Superior temporal gyrus (tissue), 1 donor: Measurements from ENCODE around the gene DDRGK1.

Experiments
- DNase-seq: peaks from one replicate; pipeline ENCODE4 v3.0.0-alpha.2; 2016; ENCODE audit errors: extremely low spot score

The DDRGK1 gene

DNA sequence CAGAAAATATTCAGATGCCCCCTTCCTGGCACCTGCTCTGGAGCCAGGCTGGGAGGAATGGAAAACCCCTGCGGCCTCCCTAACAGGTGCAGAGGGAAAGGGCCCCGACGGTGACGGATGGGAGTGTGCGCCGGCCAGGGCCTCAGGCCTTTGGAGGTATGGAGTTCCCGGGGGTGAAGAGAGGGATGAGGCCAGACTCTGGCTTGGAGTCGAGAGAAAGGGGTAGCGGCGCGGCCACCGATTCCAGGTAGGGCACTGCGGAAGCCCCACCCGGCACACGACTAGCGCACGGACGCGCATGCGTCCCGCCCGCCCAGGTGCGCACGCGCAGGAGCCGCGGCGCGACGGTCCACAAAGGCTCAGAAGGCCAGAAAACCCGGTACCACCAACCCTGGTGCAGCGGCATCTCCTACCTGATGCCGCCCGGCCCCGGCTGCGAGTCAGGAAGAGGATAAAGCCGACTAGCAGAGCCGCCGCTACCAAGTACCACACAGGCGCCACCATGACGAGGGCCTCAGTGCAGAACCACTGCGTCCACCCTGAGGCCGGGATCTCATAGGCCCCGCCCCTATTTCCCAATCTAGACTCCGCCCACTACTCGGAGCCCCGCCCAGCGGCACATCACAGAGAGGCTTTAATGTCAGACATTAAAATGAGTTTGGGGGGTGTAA, at the start of gene DDRGK1:
TSS of gene DDRGK1 (minus strand) at position 559 of the 671 bp plus-strand sequence. CDS start at position 504, 55 bp downstream.
- peak; percentile 91 for DNase-seq

- DNase-seq = peak; percentile 18
Observed at GRCh38 chr20:3251806-3252205, 47.3 kb upstream of the DDRGK1 start.

DNA sequence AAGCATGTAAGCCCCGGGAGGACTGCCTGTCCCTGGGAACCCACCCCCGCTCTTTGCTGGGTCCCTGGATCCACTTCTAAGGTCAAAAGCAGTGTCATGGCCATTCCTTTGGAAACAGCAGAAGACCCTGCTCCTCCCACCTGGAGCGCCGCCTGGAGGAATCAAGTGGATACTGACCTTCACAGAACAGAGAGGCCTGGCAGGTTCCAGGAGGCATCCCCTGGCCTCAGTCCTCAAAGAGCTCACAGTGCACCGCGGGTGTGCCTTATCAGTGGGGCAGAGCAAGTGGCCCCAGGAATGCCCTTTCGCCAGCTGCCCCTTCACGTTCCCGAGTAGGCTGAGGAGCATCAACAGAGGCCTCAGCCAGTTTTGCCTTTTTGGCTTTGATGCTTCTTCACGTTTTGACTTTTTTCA, 45.6 kb upstream of the DDRGK1 start:
- DNase-seq = no peak

DNA sequence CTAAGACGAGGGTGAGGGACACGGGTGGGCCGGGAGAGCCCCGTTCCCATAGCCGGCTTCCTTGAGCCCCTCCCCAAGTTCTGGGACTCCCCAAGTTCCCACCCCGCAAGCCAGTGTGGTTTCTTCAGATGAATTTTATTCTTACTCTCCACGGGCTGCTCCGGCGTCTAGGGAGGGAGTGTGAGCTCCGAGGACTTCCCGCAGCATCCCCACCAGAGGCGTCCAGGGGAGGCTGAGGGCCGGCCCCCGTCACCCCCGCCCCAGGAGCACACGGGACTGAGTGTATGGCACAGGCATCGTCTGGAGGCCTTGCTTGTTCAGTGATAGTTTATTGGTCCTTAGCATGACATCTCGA, 44.5 kb upstream of the DDRGK1 start:
- no peak for DNase-seq

- DNase-seq = no peak
Observed at GRCh38 chr20:3248167-3248992, 43.9 kb upstream of the DDRGK1 start.

- no peak for DNase-seq
Observed at GRCh38 chr20:3247638-3248037, 43.2 kb upstream of the DDRGK1 start.

DNA sequence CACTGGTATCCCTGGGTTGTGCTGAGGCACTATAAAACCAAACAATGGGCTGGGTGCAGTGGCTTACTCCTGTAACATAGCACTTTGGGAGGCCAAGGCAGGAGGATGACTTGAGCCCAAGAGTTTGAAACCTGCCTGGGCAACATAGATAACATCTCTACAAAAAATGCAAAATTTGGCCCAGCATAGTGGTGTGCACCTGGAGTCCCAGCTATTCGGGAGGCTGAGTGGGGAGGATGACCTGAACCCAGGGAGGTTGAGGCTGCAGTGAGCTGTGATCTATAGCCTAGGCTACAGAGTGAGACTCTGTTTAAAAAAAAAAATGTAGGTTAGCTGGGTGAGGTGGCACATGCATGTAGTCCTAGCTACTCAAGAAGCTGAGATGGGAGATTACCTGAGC, 42.2 kb upstream of the DDRGK1 start:
- DNase-seq = no peak

DNA sequence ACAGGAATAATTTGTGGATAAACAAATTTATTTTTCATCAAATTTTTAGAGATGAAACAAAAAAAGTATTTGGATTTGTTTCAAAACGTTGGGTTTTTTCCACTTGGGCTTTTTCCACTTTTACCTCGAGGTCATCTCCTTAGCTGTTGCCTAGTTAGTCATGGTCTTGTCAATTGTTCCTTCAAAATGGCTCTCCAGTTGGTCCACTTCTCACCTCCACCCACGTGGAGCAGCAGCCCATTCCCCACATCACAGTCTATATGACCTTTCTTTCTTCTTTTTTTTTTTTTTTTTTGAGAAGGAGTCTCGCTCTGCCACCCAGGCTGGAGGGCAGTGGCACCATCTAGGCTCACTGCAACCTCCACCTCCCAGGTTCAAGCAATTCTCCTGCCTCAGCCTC, 41.2 kb upstream of the DDRGK1 start:
- no peak for DNase-seq

- no peak for DNase-seq
Observed at GRCh38 chr20:3245156-3245555, 40.7 kb upstream of the DDRGK1 start.

DNA sequence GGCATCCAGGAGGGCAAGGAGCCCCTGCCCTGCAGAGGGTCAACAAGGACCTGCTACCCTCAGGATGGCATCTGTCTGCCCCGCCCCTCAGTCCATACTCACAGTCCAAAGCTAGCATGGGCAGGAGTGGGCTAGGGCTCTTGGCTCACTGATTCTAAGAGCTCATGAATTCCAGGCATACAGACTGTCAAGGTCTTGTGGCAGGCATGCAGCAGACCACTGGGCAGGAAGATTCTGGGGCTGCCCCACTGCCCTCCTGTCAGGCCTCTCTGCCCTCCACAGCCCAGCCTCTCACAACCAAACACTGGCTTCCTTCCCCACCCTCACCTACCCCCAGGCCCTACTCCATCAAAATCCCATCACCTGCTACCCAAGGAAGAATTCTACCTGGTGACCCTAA, 40.1 kb upstream of the DDRGK1 start:
- no peak for DNase-seq

- no peak for DNase-seq
Observed at GRCh38 chr20:3243718-3244358, 39.4 kb upstream of the DDRGK1 start.

DNA sequence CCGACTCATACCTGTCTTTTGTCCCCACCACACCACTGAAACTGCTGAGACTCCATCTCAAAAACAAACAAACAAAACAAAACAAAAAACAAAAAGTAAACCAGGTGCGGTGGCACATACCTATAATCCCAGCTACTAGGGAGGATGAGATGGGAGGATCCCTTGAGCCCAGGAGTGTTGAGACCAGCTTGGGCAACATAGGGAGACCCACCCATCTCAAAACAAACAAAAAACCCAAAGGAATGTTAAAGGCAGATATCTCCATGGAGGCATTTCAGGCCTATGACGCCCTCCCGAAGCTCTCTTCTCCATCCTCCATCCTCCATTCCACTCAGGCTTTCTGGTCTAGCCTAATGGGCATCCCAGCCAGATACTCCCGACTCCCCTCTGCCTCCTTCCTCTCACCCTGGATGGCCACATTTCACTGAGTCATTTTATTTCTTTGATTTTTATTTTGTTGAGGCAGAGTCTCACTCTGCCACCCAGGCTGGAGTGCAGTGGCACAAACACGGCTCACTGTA, 37.8 kb upstream of the DDRGK1 start:
- no peak for DNase-seq

- DNase-seq = no peak
Observed at GRCh38 chr20:3240776-3241363, 36.4 kb upstream of the DDRGK1 start.

DNA sequence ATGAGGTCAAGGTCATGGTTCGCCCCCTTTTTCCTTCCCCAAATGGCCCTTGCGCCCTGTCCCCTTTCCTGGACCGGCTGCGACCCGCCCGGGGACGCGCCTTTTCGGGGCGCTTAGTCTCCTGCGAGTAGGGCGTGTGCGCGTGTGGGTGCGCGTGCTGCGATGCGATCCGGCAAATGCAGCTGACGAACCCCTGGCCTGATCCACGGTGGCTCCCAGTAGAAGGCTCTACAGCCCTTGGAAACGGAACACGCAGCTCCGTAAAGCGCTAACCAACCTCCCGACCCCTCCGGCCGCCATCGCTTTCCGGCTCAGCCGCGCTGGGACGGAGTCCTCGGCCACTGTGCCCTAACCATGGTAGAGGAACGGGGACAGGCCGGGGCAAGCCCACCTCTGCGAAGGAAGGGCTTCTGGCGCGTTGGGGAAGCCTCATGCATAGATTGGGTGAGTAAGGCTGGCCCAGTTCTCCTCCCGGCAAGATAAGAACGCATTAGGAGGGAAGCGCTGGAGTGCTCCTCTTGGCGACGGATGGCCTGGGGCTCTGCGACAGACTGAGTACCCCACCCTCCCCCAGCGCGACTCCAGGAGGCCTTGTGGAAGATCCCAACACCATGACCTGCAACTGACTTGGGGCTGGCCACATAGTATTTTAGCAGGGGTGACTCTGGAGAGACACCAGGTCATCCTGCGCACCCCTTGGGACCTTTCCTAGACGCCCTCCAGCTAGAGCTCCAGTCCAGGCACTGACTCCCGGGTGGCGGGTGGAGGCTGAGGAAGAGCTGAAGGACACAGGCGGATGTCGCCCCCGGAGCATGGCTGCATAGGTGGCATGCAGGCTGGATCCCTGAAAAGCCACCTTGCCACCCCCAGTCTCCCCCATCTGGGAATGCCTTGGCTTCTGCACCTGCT, 35.6 kb upstream of the DDRGK1 start:
- DNase-seq = no peak

DNA sequence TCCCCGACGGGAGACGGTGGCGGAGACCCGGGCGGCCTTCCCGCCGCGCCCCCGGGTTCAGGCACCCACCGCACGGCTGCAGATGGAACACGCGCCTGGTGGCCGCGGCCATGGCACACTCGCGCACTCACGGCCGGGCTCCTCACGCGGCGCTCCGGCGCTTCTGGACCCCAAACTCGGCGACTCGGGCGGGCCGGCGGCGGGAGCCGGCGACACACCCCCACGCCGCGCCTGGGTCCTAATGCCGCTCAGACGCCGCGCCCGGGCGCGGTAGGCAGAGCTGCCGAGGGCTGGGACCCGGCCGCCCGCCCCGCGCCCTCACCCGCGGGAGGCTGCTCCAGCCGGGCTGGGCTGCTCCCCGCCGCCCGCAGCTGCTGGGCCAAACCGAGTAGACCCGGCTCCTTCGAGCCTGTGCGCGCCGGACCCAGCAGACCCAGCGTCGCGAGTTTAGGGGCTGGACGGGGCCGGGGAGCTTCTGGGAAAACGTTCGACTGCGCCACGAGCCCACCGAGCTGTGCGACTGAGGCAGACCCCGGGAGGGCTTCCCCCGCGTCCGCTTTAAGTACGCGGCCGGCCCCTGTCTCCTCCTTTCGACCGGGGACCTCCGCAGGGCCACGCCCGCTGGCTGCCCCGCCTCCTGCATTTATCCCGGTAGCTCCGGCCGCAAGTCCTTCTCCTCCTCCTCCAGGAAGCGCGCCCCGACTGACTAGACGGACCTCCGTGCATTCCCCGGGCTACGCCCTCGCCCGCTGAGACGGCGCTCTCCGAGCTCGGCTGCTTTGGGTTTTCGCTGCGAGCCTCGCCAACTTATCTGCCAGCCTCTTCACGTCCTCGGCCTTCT, 34.8 kb upstream of the DDRGK1 start, which contains the start of gene SLC4A11:
TSS of gene SLC4A11 (minus strand) at position 165 of the 841 bp plus-strand sequence. CDS start at position 112, 53 bp downstream.
- DNase-seq = no peak

DNA sequence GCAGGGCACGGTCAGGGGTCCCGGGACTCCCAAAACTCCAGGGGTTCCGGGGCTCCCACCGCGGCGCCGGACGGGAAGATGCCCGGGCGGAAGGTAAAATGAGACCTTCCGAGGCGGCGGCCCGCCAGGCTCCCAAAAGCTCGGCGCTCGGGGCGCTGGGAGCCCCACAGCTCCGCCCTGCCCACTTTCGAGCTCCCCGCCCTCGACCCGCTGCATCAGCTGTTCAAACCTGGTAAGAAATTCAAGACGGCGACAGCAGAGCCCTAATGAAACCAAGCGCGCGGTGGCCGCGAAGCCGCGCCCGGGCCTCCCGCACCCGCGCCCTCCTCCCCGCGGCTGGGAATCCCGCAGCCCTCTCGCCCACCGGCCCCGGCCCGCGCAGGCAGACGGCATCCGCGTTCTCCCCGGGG, 34.1 kb upstream of the DDRGK1 start:
- no peak for DNase-seq

GRCh38 chr20:3237958-3238615, 33.6 kb upstream of the DDRGK1 start:
- DNase-seq = no peak

- DNase-seq = no peak
Observed at GRCh38 chr20:3237011-3237957, 32.8 kb upstream of the DDRGK1 start.
